GM12801 (cell line): ENCODE measurements around the gene TMEM161B.

Experiments used
- TF ChIP-seq, protein P1 (sequence below): IDR thresholded peaks from one replicate; pipeline ENCODE4 v1.5.1; 2011; ENCODE audit warnings: control low read depth; ENCODE audit not compliant: insufficient read length; ENCODE audit errors: extremely low read depth

Gene TMEM161B

DNA sequence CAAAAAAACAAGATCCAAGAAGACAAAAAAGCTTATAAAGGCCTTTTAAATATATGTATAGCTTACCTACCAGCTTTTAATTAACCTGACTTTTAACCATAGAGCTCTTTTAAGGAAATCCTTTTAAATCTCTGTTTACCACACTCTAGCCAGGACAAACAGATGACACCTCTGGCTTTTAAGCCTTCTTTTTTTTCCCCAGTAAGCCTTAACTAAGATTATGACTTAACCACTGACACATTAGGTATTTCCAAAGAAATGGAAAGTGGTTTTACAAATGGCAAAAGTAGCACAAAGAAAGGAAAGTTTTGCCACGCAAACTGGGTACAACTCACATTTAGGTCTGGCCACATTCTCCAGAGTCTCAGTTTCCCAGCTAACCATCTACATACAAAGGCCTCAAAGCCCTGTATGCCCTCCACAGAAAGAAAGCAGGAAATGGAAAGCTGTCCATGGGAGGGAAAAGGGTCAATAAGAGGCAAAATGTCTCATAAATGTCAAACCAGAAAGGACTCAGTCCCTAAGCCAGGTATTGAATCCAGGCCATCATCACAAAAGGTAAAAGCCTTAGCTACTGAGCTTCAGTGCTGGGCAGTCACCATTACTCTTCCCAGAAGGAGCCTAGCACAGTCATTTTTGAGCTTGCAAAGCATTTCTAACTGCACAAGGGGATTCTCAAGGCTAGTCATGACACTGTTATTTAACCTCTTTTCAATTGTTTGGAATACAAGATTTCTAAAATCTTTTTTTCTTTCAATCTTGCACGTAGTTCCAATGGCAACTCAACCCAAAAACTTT is 19.7 kb downstream of the TMEM161B start:
- TF ChIP-seq, protein P1, sequence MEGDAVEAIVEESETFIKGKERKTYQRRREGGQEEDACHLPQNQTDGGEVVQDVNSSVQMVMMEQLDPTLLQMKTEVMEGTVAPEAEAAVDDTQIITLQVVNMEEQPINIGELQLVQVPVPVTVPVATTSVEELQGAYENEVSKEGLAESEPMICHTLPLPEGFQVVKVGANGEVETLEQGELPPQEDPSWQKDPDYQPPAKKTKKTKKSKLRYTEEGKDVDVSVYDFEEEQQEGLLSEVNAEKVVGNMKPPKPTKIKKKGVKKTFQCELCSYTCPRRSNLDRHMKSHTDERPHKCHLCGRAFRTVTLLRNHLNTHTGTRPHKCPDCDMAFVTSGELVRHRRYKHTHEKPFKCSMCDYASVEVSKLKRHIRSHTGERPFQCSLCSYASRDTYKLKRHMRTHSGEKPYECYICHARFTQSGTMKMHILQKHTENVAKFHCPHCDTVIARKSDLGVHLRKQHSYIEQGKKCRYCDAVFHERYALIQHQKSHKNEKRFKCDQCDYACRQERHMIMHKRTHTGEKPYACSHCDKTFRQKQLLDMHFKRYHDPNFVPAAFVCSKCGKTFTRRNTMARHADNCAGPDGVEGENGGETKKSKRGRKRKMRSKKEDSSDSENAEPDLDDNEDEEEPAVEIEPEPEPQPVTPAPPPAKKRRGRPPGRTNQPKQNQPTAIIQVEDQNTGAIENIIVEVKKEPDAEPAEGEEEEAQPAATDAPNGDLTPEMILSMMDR = no peak

DNA sequence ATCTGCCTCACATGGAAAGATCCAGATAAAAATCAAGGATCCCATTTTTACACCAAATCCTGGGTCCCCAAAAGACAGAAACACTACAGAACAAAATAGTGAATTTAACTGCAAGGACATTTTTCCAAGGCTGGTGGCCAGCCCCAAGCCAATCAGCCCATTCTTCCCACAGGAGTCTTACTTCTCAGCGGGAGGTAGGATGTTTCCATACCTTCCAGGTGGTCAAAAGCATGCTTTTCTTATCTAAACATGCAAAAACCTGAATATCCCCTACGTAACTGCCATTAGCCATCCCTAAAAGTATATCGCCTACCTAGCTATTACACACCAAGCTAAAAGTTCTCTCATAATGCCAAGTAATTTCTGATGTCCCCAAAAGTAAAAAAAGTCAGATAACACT is 20.6 kb downstream of the TMEM161B start:
- TF ChIP-seq, protein P1 = no peak

DNA sequence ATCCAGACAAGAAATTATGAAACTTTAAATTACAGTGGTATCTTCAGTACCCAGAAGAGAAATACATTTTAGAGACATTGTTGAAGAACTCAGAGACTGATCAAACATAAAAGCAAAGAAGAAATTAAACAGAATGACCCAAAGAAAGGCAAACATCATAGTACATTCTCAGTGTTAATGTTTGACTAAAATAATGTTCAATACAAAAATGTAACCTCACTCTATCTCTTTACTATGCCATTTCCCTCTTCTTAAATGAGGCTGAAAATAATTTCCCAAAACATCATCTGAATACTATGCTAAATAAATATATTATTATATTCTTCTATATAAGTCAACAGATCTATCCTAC is 22.8 kb downstream of the TMEM161B start:
- TF ChIP-seq, protein P1 = no peak

DNA sequence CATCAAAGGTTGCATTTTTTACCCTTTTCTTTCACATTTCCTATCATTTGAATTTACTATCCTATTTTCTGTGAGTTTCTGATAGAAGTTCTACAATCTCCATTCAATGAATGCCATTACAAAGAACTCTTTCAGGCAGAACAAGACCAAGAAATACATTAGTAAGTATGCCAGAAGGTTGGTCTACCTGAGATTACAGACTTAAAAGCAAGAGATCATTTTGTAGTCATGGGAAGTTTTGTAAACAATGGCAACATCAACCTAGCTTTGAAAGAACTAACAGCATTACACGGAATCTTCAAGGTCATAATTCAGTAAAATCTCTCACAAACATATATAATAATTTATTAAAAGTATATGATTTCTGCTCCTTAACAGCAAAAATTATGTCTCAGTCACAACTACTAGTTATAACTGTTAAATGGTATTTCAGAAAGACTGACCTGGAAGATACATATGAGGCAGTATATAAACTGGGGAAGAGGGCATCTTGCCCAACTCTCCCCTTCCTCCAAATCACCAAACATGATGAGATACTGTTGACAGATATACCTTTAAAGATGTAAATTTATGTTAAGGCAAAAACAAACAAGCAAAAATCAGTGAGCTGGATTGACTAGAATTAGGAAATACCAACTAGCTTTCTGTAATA is 23.3 kb downstream of the TMEM161B start:
- TF ChIP-seq, protein P1 = no peak

DNA sequence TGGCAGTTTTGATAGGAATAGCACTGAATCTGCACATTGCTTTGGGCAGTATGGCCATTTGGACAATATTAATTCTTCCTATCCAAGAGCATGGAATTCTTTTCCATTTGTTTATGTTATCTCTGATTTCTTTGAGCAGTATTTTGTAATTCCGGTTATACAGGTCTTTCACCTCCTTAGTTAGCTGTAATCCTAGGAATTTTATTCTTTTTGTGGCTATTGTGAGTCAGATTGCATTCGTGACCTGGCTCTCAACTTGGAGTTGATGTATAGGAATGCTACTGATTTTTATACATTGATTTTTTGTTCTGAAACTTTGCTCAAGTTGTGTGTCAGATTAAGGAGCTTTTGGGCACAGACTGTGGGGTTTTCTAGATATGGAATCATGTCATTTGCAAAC is 24.0 kb downstream of the TMEM161B start:
- TF ChIP-seq, protein P1 = no peak

DNA sequence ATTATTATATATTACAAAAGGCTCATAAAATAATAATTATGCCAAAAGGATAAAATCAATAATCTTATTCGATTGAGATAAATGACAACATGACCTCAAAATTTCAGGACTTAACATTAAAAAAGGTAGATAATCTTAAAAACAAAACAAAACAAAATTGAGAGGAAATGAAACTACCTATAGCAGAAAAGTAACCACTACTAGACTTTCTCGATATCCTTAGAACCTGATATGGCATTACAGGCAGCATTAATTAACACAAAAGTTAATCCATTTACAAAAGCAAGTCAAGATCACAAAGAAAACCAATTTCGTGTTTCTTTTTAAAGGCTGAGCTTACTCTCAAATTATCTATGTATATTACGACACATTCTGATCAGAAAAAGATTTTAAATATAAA is 29.9 kb downstream of the TMEM161B start:
- TF ChIP-seq, protein P1 = no peak

DNA sequence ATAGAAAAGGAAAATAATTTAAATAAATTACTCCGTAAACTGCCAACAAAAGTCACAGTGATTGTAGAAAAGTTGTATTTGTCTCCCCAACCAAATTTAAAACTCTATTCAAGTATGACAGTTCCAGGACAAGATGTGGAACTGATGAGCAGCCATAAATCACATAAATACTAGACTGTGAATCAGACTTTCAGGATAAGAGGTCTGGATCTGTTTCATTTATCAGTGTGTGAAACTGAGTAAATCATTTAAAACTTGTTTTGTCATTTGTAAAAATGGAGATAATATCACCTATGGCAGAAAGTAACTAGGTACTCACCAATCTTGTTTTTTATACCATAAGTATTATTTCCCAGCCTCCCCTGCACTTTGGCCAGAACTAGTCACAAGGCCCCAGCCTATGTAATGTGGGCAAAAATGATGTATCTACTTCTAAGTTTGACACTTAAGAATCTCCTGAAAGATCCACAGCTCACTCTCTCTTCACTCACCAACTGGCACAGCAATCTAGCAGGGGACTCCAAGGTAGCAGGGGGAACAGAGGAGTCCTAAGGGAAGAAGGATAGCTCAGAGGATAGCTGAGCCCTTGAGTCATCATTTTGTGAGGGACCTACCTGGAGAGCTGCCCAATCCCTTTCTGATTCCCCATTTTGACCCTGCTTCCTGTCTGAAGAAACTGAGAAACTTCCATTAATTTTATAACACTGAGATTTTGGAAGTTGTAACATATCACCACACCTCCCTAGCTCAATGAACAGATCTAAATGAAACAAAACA is 31.6 kb downstream of the TMEM161B start:
- TF ChIP-seq, protein P1 = no peak
